ENCODE results near the gene AMPD3.

- TF ChIP-seq CTCF (IDR thresholded peaks at IDR 0.05 in 4 of 5, conservative IDR thresholded peaks at IDR 0.05 in 1 of 5) (no peak), POLR2A (IDR thresholded peaks at IDR 0.05) (no peak)
Measured at GRCh38 chr11:10481560-10482349, 26.7 kb downstream of the AMPD3 start.
